NCI-H1105 treated with DMSO at 0.1 percent for 48 hours (cell line): ENCODE results near the gene WDR88.
"Not testable (repeated sequence)": the region's sequence is repeated elsewhere in the genome, so short reads cannot be mapped to it uniquely, and the experiment has no call there.

Experiments
- DNase-seq: peaks from one replicate; lab custom pipeline; 2025; lab: John Stamatoyannopoulos, UW

Gene WDR88

DNA sequence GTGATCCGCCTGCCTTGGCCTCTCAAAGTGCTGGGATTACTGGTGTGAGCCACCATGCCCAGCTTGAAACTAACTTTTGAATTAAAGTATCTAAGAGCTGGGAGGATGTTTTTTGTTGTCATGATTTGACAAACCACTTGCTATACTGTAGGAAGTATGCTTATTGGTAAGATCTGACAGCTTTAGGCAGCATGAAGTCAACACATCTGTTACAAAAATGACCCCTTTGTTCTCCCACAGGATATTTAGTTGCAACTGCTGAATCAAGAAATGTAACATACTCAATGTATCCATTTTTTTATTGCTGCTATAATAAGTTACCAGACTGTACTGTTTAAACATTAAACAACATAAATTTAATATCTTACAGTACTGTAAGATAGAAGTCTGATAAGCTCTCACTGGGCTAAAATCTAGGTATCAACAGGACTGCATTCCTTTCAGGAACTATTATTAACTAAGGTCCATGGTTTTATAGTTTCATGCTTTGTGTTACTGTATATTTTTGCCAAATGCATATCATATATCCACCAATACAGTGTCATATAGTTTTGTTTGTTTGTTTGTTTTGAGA lies 39.4 kb downstream of the WDR88 start:
- no peak for DNase-seq

DNA sequence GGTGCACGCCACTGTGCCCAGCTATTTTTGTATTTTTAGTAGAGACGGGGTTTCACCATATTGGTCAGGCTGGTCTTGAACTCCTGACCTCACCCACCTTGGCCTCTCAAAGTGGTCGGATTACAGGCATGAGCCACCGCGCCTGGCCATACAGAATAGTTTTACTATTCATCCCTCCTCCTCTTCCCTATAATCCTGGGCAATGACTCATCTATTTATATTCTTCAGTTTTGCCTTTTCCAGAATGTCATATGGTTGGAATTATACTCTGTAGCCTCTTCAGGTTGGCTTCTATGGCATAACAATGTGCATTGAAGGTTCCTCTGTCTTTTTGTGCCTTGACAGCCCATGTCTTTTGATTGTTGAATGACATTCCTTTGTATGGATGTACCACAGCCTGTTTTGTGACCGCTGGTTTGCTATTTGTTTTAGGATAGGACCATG lies 40.0 kb downstream of the WDR88 start:
- no peak for DNase-seq

DNA sequence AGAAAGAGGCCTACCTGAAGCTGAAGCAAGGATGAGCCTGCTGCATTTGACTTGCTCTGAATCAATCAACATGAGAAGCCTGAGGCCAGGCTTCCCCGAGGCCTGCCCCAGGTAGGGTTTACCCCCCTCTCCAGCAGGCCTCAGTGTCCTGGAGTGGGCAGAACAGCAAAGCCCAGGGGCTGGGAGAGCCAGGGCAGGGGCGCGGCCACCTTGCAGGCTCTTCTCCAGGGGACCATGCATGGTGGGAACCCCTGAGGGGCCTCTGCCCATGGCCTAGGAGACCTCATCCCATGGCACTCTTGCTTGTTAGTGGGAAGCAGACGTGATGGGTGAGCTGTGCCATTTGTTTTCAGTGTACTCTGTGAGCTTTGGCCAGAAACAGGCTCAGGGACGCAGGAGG lies 42.3 kb downstream of the WDR88 start:
- no peak for DNase-seq

DNA sequence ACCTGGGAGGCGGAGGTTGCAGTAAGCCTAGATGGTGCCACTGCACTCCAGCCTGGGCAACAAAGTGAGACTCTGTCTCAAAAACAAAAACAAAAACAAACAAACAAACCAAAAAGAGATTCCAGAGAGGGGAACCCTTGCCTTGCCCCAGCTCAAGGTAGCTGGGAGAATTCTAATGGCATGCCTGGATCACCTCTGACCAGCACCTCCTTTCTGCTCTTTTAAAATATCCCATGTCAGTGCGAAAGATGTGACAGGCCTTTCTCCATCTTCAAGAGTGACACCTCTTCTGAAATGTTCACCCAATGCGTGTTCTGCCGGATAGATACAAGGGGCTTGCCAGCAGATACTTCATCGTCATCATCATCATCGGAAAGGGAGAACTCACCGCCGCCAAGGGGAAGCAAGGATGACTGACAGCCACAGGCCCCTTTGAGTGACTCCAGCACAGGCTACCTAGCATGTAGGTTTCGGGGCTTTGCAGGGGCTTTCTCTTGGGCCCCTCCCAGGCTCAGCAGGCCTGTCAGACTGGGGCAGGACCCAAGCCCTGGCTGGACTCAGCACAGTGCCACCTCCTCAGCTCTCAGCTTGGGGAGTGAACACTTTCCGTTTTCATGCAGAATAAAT lies 43.4 kb downstream of the WDR88 start:
- DNase-seq, result no peak

DNA sequence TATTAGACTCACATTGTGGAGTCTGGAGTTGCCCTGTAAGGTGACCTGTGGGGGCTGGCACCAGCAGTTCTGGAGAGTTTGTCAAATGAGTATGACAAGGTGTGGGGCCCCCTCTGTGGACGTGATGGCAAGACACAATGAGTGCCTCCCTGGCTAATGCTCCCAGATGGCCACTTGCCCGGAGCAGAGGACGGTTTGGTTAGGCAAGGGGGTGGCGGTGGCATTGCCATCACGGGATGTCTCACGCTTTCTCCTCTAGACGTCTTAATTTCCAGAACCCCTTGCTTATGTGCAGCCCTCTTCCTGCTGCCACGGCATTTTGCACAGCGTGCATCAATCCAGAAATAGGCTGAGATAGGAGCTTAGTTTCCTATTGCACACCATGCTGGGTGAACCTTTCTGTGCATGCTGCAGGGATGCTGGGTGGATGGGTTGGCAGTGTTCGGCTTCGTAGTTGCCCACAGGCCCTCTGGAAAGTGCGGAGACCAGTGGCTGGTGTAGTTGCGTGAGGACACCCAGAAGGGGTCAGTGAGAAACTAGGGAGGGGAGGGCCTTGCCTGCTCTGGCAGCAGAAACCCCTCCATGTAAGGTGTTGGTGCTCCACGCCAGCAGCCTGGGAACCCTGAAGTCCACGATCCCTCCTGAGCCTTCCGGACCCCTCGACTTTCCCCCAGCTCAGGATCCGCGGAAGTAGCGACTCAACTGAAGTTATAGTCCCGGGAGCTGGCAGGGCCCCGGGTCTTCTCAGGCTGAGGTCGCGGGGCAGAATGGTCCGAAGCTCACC lies 44.2 kb downstream of the WDR88 start:
- no peak for DNase-seq

DNA sequence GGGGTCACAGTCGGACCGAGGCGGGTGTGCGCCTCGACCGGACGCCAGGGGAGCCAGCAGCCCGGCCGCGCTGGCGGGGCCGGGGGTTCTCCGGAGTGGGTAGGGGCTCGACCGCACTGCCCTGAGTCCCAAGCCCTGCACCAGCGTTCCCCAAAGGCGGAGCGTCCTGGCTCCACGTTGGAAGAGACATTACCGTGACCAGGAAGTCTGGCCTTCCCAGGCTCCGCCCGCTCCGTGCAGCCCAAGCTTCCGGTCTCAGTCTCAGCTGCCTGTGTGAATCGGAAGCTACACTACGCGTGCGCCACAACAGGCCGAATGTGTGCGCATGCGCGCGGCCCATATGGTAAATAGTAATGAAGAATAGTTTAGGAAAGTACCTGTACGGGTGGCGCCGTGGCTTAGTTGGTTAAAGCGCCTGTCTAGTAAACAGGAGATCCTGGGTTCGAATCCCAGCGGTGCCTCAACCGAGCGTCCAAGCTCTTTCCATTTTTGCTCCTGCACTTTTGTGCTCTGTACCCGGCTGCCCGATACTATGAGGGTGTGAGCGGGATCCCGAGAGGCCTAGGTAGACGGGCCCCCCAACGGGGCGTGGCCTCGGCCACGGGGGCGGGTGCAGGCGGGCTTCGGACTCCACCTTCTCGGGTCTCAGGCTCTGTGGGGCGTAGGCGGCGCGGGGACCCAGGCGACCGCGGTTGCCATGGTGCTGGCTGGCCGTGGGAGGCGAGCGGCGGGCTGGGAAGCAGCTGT lies 44.9 kb downstream of the WDR88 start:
- DNase-seq, result peak; percentile 96

DNA sequence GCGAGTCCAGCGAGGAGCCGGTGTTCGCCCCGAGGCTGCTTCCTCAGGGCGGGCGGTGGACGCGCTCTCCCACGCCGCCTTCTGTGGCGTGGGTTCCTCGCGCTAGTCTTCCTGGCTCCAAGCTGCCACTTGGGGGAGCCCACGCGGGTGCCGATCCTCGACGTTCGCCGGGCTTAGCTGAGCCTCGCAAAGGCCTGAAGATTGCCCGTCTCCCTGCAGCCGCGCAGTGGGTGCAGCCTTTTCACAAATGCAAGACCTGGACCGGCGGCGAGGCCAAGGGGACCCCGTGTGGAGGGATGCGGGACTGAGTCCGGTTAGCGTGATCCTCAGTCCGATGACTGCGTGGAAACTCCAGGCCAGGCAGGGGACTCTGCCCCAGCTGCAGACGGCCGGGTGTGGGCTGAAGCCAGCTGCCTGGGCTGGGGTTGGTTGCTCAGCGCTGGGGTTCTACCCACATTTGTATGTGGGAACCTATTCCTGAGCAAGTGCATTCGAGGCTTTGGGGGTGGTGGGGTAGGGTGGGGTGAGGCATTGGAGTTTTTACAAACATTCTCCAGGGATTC lies 45.6 kb downstream of the WDR88 start:
- DNase-seq, result no peak

DNA sequence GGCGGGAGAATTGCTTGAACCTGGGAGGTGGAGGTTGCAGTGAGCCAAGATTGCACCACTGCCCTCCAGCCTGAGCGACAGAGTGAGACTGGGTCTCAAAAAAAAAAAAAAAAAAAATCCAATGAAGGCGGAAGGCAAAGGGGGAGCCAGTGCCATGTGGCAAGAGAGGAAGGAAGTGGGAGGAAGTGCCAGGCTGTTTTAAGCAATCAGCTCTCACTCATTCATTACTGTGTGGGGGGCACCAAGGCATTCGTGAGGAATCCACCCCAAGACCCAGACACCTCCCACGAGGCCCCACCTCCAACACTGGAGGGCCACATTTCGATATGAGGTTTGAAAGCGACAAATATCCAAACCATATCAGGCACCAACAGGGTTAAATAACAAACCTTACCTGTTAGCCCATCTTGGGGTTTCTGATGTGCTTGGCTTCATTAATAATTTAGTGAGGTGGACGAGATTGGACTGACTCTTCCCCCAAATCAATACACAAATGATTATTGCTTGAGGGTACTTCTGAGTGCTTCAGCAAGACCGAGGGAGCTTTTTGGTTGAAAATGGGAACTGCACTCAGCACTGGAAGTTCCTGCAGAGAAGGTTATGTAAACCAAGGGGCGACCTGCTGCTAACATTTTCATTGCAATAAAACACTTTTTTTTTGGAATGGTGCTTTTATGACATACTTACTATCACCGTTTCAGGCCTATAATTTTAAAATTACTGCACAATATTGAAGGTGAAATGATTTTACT lies 54.7 kb downstream of the WDR88 start:
- DNase-seq, result no peak

DNA sequence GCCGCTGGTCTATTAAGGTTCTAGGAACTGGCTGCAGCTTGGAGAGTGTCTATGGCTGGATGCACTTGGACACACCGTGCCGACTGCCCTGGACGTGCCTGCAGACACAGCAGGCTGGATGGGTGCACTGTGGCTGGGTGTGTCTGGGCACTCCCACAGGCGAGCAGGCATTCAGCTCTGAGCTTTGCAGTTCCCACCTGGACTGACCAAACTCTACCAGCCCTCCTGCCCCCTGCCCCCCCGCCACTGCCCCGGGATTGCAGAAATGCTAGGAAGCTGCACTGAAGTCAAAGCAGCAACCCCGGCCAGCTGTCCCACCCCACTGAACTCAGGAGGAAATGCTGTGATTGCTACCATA lies 55.2 kb downstream of the WDR88 start:
- DNase-seq, result no peak

DNA sequence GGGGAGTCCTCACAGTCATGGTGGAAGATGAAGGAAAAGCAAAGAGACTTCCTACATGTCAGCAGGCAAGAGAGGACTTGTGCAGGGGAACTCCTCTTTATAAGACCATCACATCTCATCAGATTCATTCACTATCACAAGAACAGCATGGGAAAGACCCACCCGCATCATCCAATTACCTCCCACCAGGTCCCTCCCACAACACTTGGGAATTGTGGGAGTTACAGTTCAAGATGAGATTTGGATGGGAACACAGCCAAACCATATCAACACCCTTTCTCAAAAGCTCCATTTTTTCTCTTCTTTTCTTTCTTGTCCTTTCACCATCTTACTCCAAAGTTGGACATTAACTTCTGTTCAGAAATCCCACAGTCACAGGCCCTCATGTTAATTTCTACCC lies 57.5 kb downstream of the WDR88 start:
- no peak for DNase-seq

DNA sequence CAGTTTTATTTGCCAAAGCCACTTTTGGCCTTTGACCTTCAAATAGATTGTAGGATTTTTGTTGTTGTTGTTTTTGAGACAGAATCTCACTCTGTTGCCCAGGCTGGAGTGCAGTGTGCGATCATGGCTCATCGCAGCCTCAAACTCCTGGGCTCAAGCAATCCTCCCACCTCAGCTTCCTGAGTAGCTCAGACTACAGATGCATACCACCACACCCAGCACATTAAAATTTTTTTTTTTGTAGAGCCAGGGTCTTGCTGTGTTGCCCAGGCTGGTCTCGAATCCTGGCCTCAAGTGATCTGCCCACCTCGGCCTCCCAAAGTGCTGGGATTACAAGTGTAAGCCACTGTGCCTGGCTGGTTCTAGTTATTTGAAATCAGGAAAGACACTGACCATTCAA lies 59.2 kb downstream of the WDR88 start:
- DNase-seq, result not testable (repeated sequence)

DNA sequence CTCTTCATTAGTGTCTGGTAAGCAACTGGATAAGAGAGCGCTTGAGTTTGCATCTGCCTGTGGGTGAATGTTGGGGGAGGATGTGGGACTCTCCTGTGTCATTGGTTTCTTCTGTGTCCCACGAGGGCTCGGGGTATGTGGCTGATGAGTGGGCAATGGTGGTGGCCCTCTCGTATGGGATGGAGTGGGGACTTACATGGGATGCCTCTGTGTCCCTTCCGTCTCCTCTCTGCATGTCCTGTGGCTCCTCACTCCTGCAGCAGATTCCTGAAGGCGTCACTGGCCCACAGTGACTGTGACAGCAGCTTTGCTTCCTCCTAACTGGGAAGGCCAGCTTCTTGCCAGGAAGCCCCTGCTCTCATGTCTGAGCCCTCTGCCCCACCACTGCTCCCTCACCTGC lies 59.6 kb downstream of the WDR88 start:
- no peak for DNase-seq

DNA sequence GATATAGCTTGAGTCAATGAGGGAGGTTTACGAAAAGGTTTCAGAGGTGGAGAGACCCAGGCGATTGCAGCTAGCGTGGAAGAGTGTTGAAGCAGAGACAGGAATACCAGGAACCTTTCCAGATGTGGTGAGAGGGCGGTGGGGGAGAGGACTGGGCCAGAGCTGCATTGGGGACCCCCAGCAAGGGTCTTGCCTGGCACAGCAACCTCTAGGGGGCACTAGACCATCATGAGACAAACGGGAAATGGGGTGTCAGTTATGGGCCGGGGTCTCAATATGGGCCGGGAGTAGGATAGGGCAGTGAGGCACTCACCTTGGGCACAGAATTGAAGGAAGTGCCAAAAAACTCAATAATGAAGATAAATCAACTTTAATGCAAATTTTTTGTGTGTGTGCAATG lies 60.1 kb downstream of the WDR88 start:
- no peak for DNase-seq

DNA sequence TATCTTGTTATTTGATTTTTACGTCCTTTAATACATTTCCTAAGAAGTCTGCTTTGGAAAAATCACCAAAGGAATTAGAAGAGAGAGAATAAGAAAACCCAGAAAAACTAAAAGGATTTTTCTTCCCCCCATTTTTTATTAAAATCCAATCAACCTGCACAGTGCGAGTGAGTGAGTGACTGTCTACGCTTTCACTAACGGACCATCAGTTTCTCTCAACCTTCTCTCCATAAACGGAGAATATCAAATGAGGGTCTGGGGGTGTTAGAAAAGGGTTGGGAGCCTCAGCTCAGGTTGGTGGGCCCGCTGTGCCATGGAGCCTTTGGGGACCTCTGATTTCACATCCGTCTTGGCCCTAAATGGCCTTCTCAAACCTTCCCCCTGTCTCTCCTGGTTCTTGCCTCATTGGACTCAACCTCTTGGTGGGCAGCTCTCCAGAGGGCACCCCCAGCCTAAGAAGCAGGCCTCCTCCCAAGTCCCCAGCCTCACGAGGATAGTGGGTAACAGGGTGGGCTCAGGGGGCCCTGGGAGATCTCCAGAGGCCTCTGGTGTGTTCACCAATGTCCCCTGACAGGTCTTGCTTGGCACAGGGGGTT lies 61.5 kb downstream of the WDR88 start:
- no peak for DNase-seq

DNA sequence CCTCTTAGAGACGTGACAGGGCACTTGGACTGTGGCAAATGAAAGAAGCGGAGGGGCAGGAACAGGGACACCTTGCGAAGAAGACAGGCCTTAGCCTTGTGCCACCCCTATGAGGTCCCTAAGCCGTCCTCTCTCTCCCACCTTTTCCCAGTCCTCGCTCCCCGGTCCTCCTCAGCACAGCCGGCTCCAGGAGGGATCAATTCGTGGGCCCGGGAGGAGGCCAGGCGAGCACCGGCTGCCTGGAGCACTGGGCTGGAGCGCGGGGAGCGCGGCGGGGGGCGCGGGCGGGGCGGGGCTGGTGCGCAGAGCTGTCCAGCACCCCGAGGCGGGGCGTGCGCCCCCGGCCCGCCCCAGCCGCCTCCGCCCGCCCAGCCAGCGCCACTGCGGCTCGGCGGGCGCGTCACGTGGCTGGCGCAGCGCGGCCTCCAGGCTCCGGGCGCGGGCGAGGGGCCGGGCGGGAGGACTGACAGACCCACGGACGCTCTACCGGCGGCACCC lies 62.0 kb downstream of the WDR88 start, which contains the start of gene LRP3:
LRP3 (plus strand) TSS at position 466 of the 498 bp plus-strand sequence. CDS start 456 bp downstream, outside the sequence.
- peak; percentile 46 for DNase-seq

DNA sequence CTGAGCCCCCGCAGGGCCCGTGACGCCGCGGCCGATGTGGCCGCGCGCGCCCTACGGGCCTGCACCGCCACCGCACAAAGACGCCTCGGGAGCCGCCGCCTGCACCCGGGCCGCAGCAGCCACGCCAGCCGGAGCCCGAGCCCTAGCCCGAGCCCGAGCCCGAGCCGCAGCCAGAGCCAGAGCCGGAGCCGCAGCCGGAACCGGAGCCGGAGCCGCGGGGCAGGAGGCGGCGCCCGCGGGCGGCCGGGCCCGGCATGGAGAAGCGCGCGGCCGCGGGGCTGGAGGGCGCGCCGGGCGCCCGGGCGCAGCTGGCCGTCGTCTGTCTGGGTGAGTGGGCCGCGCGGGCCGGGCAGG lies 62.6 kb downstream of the WDR88 start:
- DNase-seq, result no peak

DNA sequence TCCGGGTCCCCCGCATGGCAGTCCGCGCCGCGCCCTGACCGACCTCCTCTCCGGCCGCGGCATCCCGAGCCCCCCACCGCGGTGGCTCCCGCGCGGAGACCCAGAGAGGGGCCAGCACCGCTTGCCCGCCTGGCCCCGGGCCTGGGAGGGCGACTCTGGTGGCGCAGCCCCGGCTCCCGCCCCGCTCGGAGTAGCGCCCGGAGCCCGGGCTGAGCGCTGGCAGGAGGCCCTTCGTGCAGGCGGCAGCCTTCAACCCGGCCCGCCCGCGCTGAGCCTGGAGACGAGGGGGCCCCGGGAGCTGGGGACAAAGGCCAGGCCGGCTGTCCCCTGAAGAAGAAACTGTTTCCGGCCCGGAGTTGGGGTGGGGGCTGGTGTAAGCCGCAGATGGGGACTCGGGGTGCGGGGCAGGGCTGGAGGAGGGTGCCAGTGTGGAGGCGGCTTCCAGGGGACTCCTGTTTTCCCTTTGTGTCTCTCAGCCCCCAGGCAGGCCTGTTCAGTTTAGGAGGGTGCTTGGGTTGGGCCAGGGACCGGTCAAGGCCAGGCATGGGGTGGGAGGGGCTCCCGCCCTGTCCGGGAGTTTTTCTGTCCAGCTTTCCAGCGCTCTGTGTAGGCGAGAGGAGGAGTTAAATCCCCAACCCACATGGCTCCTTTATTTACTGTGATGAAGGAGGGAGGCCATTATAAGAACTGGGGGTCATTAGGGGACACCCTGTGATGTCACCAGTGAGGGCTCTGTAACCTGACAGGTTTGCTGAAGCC lies 63.2 kb downstream of the WDR88 start:
- peak; percentile 3 for DNase-seq

DNA sequence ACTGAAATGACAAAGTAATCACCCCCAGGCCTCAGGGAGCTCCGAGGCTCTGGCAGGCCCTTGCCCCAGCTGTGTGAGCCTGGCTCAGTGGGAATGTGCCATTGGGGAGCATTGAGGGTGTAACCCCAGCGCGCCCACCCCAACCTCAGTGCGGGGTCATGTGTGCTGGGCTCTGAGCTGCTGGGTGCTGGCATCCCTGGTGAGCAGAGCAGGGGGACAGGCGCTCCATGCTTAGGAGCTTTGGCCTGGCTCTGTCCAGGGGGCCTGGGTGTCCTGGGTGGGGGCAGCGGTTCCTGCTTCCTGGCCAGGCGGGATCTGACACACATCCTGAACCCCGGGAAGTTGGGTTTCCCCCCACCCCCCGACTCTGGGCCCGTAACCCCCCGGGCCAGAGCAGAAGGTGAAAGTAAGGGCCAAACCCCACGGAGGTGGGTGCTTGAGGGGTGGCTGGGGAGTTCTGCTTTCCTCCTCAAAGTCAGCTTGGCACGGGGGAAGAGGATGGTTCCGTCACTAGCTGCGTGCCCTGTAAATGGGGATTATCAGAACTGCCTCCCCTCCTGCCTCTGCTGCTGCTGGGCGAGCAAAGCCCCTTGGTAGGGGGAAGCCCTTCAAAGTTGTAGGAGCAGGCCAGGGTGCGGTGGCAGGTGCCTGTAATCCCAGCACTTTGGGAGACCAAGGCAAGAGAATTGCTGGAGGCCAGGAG lies 63.9 kb downstream of the WDR88 start:
- DNase-seq, result no peak

DNA sequence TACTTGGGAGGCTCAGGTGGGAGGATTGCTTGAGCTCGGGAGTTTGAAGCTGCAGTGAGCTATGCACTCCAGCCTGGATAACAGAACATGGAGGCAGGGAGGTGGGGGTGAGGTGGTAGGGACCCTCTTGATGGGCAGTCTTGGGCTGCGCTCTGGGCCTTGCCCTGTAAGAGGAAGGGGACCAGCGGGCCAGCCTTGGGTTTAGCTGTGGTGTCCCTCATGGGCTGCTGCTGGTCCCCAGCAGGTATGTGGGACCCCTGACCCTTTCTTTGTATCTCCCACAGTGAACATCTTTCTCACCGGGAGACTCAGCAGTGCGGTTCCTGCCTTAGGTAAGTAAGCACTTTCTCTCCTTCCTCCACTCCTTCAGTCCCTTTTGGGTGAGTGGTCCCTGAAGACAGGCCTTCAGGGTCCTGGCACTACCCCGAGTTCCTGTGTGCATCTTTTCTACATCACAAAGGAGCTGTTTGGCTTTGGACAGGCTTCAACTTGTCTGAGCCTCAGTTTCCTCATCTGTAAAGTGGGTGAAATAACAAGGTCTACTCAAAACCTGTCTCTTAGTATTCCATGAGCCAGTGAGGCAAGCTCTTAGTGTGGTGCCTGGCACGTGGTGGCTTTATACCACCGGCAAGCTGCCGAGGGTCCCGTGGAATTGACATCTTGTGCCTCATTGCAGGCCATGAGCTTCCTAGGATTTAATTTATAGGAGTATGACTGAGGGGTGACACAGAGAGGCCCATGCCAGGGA lies 64.7 kb downstream of the WDR88 start:
- DNase-seq, result no peak
